GM23338 (cell line): Measurements from ENCODE around the gene TTC3. TPM values are rescaled to one million over a fixed set of nuclear protein-coding genes. Genes with fewer than 3 reads are reported as not detected.

Source experiments
- ATAC-seq: fragments of 200-7000 bp; cut with Tn5 transposase; 3 replicates; pipeline ENCODE4 v1.9.1; 2020
- DNase-seq: peaks from one replicate; pipeline ENCODE4 v3.0.0-alpha.2; 2015; ENCODE audit warnings: low spot score
- H2AFZ ChIP-seq: fragments of 200-600 bp; sonication (generic); 2 replicates; pipeline ENCODE4 v1.8.0; 2016; ENCODE audit warnings: antibody characterized with exemption, mild to moderate bottlenecking, moderate library complexity
- H3F3A ChIP-seq: fragments of 200-600 bp; sonication (generic); replicated peaks from 2 replicates; pipeline ENCODE4 v1.8.0; 2017; ENCODE audit warnings: antibody characterized with exemption, mixed run types, low read depth
- H3K27ac ChIP-seq: fragments of 200-600 bp; sonication (generic); 2 replicates; pipeline ENCODE4 v1.6.1; 2016; ENCODE audit warnings: low read depth
- H3K27me3 ChIP-seq: fragments of 200-600 bp; sonication (generic); 2 replicates; pipeline ENCODE4 v1.8.0; 2016; ENCODE audit warnings: mild to moderate bottlenecking, mixed run types, moderate library complexity; ENCODE audit not compliant: insufficient read depth
- H3K36me3 ChIP-seq: fragments of 200-600 bp; sonication (generic); 2 replicates; pipeline ENCODE4 v1.8.0; 2016; ENCODE audit warnings: mild to moderate bottlenecking; ENCODE audit not compliant: insufficient read depth
- H3K4me1 ChIP-seq: fragments of 200-600 bp; sonication (generic); 2 replicates; pipeline ENCODE4 v1.8.0; 2016; ENCODE audit warnings: mild to moderate bottlenecking, moderate library complexity; ENCODE audit not compliant: insufficient read depth
- H3K4me2 ChIP-seq: fragments of 200-600 bp; sonication (generic); 2 replicates; pipeline ENCODE4 v1.7.1; 2017; ENCODE audit warnings: mixed run types
- H3K4me3 ChIP-seq: fragments of 200-600 bp; sonication (generic); 2 replicates; pipeline ENCODE4 v1.6.1; 2016; ENCODE audit warnings: mixed run types
- H3K79me2 ChIP-seq: fragments of 200-600 bp; sonication (generic); replicated peaks from 2 replicates; pipeline ENCODE4 v1.8.0; 2017; ENCODE audit warnings: mild to moderate bottlenecking; ENCODE audit not compliant: insufficient read depth
- H3K9me2 ChIP-seq: fragments of 200-600 bp; sonication (generic); 2 replicates; pipeline ENCODE4 v1.8.0; 2017; ENCODE audit not compliant: insufficient read depth
- H4K20me1 ChIP-seq: fragments of 200-600 bp; sonication (generic); replicated peaks from 2 replicates; pipeline ENCODE4 v1.8.0; 2017; ENCODE audit warnings: mild to moderate bottlenecking; ENCODE audit not compliant: insufficient read depth
- H3K27ac Mint-ChIP-seq: 2 replicates; pipeline ENCODE4 v1.8.0; 2020; ENCODE audit warnings: inconsistent platforms, mild to moderate bottlenecking, moderate library complexity, mixed read lengths
- H3K27me3 Mint-ChIP-seq: 3 replicates; pipeline ENCODE4 v1.8.0; 2022; ENCODE audit warnings: low read depth, mild to moderate bottlenecking, moderate library complexity, mixed read lengths, inconsistent platforms; ENCODE audit not compliant: insufficient read depth, poor library complexity
- H3K36me3 Mint-ChIP-seq: 3 replicates; pipeline ENCODE4 v1.8.0; 2021; ENCODE audit warnings: low read depth, mild to moderate bottlenecking, inconsistent platforms, moderate library complexity, mixed read lengths
- H3K4me1 Mint-ChIP-seq: 3 replicates; pipeline ENCODE4 v1.8.0; 2020; ENCODE audit warnings: mild to moderate bottlenecking, inconsistent platforms, mixed read lengths
- H3K4me3 Mint-ChIP-seq: 3 replicates; pipeline ENCODE4 v1.8.0; 2021; ENCODE audit warnings: moderate library complexity, mild to moderate bottlenecking, inconsistent platforms, mixed read lengths
- H3K9me3 Mint-ChIP-seq: 3 replicates; pipeline ENCODE4 v1.8.0; 2020; ENCODE audit warnings: moderate library complexity, mild to moderate bottlenecking, inconsistent platforms, mixed read lengths
- CREB1 ChIP-seq: fragments of 250-450 bp; sonication (Bioruptor Pico); IDR thresholded peaks from 2 replicates; pipeline ENCODE4 v1.5.0; 2020; ENCODE audit warnings: low read depth, mild to moderate bottlenecking, moderate library complexity
- CTCF ChIP-seq, 2 experiments: fragments of 200-600 bp in 1 of 2; sonication (generic) in 1 of 2; conservative IDR thresholded peaks; 2 replicates each; pipeline versions ENCODE4 v1.5.1 to v1.6.1; 2016 to 2017; ENCODE audit warnings: antibody characterized with exemption in 2 of 2, low read depth in 2 of 2, mild to moderate bottlenecking in 2 of 2, moderate library complexity in 1 of 2
- ETS1 ChIP-seq: IDR thresholded peaks from 2 replicates; pipeline ENCODE4 v1.6.1; 2016; ENCODE audit warnings: antibody characterized with exemption
- EZH2 ChIP-seq: fragments of 200-600 bp; sonication (generic); IDR thresholded peaks from one replicate; pipeline ENCODE4 v1.8.0; 2017; ENCODE audit warnings: antibody characterized with exemption, mild to moderate bottlenecking, low read depth; ENCODE audit not compliant: unreplicated experiment
- EZH2phosphoT487 ChIP-seq: fragments of 200-600 bp; sonication (generic); IDR thresholded peaks from one replicate; pipeline ENCODE4 v1.8.1; 2018; ENCODE audit warnings: antibody characterized with exemption; ENCODE audit not compliant: unreplicated experiment
- JUNB ChIP-seq: IDR thresholded peaks from one replicate; pipeline ENCODE4 v1.6.1; 2016; ENCODE audit warnings: antibody characterized with exemption; ENCODE audit not compliant: unreplicated experiment
- NANOG ChIP-seq: IDR thresholded peaks from 2 replicates; pipeline ENCODE4 v1.6.1; 2016; ENCODE audit warnings: antibody characterized with exemption, borderline replicate concordance
- POLR2AphosphoS5 ChIP-seq: IDR thresholded peaks from 2 replicates; pipeline ENCODE4 v1.6.1; 2016; ENCODE audit warnings: antibody characterized with exemption, low read depth
- REST ChIP-seq: IDR thresholded peaks from one replicate; pipeline ENCODE4 v1.6.1; 2018; ENCODE audit warnings: antibody characterized with exemption; ENCODE audit not compliant: unreplicated experiment
- STAT1 ChIP-seq: IDR thresholded peaks from one replicate; pipeline ENCODE4 v1.6.1; 2016; ENCODE audit warnings: antibody characterized with exemption; ENCODE audit not compliant: unreplicated experiment
- ZNF114 ChIP-seq: fragments of 250-450 bp; sonication (Bioruptor Pico); IDR thresholded peaks from 2 replicates; pipeline ENCODE4 v1.5.0; 2020; ENCODE audit warnings: mild to moderate bottlenecking, moderate library complexity
- ZNF331 ChIP-seq: fragments of 250-450 bp; sonication (Bioruptor Pico); IDR thresholded peaks from 2 replicates; pipeline ENCODE4 v1.5.0; 2020; ENCODE audit warnings: low read depth, mild to moderate bottlenecking, moderate library complexity
- ZNF462 ChIP-seq: fragments of 250-450 bp; sonication (Bioruptor Pico); IDR thresholded peaks from 2 replicates; pipeline ENCODE4 v1.5.0; 2020; ENCODE audit warnings: mild to moderate bottlenecking, moderate library complexity
- polyA plus RNA-seq: library from polyadenylated mRNA; unstranded; fragments of >200 nt; fragmentation: Nextera tagmentation; extraction: Ambion mirVana; gene quantifications from 2 replicates; pipeline ENCODE4 v1.2.1, GENCODE V29; 2016
- total RNA-seq: library from RNA; depleted of rRNA; stranded (reverse); fragments of >200 nt; shearing (Covaris generic); gene quantifications from 2 replicates; pipeline ENCODE4 v1.2.3, GENCODE V29; 2014

Gene TTC3
- total and polyA plus RNA-seq, 2 experiments from 2014 or later, result 28.9 to 48.6 TPM

GRCh38 chr21:37062593-37062935 is 10.5 kb upstream of the TTC3 start:
- Histone ChIP-seq H3K4me2 (no peak overlapping the region), H2AFZ (no peak overlapping the region), H4K20me1 (no peaks in the 10 kb centered on the region), H3K9me2 (no peaks in the 10 kb centered on the region), H3K27ac (no peak overlapping the region), H3K27me3 (no peaks in the 10 kb centered on the region), H3K36me3 (no peaks in the 10 kb centered on the region), H3F3A (0 out of 2 replicates have a peak, but pooled peaks cover 3% of the 10 kb centered on the region), H3K4me1 (peaks cover 27% of the 10 kb centered on the region), H3K79me2 (no peaks in the 10 kb centered on the region), H3K4me3 (no peak overlapping the region)
- ATAC-seq (no peak), DNase-seq (no peak)
- Mint-ChIP-seq H3K9me3 (no peaks in the 10 kb centered on the region), H3K4me1 (peaks cover 32% of the 10 kb centered on the region), H3K27me3 (peaks cover 6% of the 10 kb centered on the region), H3K36me3 (peaks cover 3% of the 10 kb centered on the region; the same call in 1 of the 3 replicates), H3K27ac (no peak overlapping the region), H3K4me3 (no peak overlapping the region)
- TF ChIP-seq EZH2, result no peak
- TF ChIP-seq REST, result no peak
- no peak for TF ChIP-seq POLR2AphosphoS5
- TF ChIP-seq JUNB, result no peak
- no peak for TF ChIP-seq NANOG
- no peak for TF ChIP-seq EZH2phosphoT487
- no peak for TF ChIP-seq ZNF462 (CRISPR knock-in tag)
- TF ChIP-seq STAT1, result no peak
- TF ChIP-seq ZNF114, result no peak
- TF ChIP-seq ETS1, result no peak
- no peak for TF ChIP-seq ZNF331 (CRISPR knock-in tag)
- TF ChIP-seq CREB1 (CRISPR knock-in tag), result no peak
- TF ChIP-seq CTCF (conservative IDR thresholded peaks at IDR 0.05; ENCODE audit: low read depth in 2 of 2), result no peak
